ENCODE measurements around the gene BBIP1.
A peak's percentile ranks its signal among the peaks of the same experiment; 100 is the strongest.

BBIP1 gene, protein sequence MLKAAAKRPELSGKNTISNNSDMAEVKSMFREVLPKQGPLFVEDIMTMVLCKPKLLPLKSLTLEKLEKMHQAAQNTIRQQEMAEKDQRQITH

DNA sequence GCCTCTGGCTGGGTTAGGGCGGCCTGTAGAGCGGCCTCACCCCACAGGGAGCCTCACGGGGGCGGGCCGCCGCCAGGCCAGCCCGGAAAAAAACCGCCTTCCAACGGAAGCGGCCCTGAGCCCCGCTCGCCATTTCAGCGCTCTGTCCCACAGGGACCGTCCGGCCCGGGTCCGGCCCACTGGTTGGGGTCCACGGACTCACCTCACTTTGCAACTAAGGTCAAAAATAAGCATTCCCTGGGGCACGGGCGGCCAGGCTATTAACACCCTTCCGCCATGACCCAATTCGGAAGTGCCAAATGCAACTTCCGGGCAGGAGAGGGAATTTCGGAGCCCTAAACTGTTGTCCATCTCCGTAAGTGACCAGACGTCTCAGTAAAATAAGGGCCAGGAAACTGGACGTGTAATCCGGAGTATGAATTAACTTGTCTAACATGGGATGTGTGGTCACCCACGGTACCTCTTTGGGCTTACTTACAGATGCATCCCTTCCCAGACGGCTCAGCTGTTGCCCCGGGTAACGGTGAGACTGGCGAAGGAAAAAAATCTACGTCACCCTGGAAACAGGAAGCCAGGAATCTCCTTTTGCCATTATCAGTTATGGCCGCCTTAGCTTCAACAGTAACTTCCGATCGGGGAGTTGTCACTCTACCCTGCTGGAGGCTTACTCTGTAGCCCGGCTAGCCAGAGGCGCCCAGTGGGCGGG is at the start of gene BBIP1:
Gene BBIP1, minus strand, starts transcription at position 538 of the 706 bp plus-strand sequence. CDS start 1,023 bp downstream, outside the sequence.
- DNase-seq: peak; percentile 96

DNA sequence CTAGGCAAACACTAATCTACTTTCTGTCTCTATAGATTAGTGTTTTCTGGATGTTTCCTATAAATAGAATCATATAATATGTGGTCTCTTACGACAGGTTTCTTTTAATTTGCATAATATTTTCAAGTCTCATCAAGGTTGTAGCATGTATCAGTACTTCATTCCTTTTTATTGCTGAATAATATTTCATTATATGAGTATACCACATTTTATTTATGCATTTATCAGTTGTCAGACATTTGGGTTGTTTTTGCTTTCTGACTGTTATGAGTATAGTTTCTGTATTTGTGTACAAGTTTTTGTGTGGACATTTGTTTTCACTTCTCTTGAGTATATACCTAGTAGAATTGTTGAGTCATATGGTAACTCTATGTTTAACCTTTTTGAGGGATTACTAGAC is 48.7 kb upstream of the BBIP1 start:
- DNase-seq: no peak

DNA sequence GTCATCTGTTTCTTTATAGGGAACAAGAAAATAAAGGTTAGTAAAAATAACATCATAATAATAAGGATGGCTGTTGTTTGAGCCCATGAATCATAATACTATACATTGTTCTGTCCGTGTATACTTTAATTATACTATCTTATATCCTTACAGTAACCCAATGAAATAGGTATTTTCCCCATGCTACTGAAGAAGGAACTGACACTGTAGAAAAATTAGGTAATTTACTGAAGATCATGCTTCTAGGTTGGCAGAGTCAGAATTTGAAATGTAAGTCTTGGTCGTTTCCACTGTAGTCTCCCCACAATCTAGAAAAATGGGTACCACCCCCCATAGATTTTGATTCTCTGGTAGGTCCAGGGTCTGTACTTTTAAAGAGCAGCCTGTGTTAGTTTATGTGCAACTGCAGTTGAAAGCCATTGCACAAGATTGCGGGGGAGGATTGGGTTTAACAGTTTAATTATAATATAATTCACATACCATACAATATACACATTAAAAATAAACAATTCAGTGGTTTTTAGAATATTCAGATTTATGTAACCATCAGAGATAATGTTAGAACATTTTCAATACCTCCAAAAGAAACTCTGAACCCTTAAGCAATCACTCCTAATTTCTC is 48.1 kb upstream of the BBIP1 start:
- DNase-seq: no peak

DNA sequence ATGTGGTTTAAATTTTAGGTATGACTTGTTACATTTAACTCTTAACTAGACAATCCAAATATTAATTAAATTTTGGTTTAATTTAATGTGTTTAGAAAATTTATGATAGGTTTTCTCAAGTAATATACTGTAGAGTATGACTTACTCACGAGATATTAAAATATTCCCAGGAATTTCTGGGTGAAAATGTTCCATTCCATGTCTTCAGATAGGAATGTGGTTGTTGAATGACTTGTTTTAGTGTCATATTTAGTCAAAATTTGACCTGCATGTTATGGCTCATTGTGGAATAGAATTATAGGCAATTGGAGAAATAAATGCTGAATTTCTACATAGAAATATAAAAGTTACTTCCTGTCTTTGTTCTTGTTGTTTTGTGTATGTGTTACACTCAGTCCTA is 47.2 kb upstream of the BBIP1 start:
- no peak for DNase-seq

DNA sequence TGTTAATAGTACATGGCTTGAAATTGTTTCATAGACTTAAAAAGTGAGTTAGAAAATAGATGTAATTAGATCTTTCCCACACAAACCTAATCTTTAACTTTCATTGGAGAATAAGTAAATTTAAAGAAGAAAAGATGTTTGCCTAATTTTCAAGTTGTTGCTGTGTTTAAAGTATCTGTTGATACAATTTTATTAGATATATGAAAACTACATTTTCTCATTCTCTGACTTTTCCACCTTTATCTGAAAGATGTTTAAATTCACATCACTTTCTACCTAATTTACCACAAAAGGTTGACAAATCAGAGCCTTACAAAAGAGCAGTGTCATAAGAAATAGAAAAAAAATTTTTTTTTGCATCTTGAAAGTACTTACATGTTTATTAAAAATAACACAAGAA is 46.2 kb upstream of the BBIP1 start:
- DNase-seq: no peak

DNA sequence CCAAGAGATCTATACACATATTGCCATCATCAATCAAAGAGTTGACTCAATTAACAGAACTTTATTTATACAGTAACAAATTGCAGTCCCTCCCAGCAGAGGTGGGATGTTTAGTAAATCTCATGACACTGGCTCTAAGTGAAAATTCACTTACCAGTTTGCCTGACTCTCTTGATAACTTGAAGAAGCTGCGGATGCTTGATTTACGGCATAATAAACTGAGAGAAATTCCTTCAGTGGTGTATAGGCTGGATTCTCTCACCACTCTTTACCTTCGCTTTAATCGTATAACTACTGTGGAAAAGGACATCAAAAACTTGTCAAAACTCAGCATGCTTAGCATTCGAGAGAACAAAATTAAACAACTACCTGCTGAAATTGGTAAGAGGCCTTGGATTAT is 45.7 kb upstream of the BBIP1 start:
- no peak for DNase-seq

DNA sequence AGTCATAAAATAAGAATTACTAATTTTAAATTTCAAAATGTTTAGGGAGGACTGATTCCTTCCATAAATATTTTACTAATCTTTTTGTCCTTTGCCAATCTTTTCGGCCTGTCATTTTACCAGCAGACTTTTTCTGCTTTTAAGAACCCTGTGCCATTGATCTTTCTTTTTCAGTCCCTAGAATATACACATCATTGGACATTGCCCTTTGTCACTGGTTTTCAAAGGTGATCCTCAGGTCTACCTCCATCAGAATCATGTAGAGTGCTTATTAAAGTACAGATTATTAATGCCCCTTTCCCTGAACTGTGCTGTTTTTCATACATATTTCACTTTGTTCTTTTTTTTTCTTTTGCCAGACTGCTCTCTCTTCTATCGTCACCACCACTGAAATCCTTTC is 44.2 kb upstream of the BBIP1 start:
- no peak for DNase-seq

DNA sequence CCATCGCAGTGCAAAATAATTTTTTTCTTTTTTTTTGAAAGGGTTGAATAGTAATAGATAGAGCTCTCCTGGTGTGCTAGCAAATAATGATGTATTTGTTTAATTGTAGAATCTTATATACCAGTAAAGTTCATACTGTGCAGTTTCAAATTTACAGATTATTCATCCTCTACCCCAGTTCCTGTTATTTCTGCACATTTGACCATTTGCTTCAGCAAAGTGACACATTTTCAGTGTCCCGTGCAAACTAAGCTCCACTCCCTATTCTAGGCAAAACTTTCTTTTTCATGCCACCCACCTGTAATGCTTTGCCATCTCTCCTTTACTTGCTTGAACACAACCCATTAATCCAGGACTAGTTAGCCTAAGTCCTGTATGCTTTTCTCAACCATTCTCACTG is 43.5 kb upstream of the BBIP1 start:
- DNase-seq: no peak

DNA sequence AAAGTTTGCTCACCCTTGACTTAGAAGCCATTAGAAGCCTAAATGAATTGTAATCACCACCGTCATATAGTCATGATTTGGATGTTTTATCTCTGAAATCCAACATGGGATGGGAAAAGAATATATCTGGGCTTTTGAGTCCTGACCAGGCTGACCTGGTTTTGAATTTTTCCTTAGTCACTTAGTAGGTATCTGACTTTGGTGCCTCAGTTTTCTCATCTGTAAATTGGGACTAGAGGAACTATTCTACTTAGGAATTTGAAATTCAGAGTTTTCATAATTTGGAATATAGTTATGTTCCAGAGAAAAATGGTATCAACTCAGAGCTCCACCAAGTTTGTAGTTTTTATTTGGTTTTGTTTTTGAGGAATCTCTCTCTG is 41.3 kb upstream of the BBIP1 start:
- DNase-seq: no peak

DNA sequence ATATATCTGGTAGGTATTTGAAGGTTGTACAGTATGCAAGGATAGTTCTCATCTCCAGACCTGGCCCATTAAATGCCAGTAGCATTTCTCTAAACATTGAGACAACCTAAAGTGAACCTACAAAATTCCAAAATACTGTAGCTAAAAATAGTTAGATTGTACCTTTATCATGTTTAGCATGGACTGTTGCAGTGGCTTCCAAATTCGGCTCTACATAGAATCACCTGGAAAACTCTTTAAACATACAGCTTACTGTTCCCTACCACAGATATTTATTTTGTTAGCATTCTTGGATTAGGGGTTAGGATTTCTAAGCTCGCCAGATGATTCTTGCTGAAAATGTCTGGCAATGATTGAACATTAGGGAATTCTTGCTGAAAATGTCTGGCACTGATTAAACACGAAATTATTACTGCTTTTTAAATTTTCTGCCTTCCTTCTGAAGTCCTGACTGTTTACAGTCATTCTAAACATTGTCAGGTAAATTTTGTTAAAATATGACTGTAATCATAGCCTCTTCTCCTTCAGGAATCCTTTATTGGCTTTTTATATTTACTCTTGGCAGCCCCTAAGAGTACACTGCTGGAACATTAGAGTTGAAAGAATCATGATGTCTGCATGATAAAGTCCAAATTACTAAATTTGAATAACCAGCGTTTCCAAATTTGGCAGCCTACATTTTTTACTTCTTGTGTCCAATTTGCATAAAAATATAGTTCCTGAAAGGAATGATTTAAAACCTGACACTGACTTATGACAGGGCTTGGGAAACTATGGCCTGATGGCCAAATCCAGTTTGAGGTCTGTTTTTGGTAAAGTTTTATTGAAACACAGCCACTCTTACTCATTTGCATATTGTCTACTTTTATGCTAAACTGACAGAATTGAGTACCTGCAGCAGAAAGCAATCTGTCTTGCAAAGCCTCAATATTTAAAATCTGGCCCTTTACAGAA is 40.7 kb upstream of the BBIP1 start:
- DNase-seq: no peak

DNA sequence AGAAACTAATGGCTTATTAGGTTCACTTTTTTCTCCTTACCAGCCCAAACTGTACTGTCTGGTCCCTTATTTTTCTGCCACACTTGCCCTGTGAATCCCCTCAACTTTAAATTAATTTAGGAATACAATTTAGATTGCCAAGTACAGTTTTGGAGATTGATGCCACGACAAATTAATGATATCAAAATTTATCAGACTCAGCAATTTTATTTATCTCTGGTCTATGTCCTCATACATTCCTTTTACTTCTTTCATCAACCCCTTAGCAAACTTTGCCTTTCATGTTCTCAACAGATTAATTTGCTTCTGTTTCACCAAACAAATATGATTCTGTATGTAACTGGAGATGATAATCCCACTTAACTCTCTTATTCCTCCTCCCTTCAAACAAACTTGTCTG is 38.6 kb upstream of the BBIP1 start:
- DNase-seq: no peak

DNA sequence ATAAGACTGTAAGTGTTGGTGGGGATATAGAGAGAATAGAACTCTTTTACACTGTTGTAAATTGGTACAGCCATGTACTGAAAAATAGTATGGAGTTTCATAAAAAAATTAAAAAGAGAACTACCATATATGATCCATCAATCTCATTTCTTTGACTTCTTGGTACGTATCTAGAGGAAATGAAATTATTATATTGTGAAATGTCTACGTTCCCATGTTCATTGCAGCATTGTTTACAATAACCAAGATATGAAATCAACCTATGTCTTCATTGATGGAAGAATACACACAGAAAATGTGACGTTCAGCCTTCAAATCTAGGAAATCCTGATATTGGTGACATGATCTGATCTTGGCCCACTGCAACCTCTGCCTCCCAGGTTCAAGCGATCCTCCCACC is 32.4 kb upstream of the BBIP1 start:
- no peak for DNase-seq

DNA sequence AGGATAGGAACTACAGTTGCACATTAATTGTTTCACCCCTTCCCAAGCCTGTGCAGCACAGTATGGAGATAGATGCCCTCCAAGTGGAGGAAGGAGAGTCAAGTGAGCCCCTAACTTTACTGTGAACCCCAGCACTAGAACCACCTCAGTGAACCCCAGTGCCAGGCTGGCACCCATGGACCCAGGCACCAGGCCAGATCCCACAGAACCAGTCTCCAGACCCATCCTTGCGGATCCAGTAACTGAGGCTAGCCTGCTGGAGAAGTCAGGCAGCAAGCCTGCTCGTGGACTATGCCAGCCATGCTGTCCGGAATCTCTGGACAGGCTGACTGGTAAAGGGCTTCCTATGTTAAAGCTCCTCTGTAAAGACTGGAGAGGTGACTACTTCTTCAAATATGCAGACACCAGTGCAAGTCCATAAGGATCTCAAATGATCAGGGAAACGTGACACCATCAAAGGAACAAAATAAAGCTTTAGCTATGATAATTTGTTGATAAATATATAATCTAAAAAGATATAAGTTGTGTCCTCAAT is 28.1 kb upstream of the BBIP1 start:
- no peak for DNase-seq

DNA sequence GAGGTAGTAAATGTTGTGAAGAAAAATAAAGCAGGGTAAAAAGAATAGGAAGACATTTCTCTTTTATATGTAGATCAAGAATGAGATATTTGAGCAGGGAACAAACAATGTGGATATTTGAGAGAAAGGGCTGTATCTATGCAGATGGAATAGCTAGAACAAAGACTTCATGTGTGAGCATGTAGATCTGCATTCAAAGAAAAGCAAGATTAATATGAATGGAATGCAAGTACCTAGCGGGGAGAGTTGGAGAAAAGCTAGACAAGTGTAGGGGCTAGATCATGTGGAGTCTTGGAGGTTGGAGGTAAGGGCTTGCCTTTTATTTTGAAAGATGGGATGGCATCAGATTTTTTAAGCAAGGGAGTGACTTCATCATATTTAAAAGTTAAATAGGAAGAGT is 27.5 kb upstream of the BBIP1 start:
- no peak for DNase-seq

DNA sequence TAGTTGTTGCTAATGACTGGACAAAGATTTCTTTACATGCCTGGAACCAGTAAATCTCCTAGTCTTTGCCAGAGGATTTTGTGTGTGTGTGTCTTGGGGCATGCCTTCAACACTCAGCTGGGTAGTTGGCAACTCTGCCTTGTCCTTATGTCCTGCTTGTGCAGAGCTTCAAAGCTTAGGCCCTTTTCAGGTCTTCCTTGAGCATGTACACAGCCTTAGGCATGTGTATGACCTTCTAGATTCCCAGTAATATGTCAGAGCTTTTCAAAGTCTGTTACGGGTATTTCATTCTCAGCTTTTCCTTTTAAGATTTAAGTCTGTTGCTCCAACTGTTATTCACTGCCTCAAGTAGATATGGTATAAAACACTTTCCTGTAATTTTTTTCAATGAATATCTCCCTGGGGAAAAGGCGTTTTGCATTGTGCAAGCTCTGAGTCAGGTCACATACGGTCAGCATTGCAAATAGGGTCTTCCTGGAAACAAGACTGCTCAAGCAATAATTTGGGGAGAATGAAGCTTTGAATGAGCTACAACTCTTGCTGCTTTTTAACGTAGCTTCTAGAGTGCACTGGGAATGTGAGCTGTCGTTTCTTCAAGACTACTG is 25.9 kb upstream of the BBIP1 start:
- no peak for DNase-seq

DNA sequence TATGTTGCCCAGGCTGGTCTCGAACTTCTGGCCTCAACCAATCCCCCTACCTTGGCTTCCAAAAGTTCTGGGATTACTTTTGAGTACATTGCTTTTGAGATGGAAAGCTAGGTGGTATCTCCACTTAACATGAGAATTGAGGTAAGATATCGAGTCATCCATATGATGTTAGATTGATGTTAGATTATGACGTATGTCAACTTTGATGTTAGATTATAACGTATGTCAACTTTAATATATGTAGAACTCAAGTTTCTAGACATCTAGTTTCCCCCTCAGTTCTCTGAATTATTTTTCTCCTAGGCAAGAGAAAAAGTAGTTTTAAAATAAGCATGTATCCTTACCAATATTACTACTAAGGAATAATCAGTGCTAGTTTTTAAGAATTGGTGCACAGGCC is 20.4 kb upstream of the BBIP1 start:
- no peak for DNase-seq

DNA sequence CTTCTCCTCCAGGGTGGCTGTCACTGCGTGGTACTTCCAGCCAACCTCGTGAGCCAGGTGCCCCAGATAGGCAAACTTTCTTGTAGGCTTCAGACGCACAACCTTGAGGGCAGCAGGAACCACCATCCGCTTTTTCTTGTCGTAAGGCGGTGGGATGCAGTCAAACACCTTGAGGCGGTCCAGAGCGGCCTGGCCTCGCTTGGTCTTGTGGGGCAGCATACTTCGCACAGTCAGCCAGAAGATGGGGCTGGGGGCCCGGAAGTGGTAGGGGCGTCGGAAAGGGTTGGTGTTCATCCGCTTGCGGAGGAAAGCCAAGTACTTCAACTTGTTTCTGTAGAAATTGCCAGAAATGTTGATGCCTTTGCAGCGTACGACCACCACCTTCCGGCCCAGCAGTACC is 17.8 kb upstream of the BBIP1 start:
- no peak for DNase-seq

DNA sequence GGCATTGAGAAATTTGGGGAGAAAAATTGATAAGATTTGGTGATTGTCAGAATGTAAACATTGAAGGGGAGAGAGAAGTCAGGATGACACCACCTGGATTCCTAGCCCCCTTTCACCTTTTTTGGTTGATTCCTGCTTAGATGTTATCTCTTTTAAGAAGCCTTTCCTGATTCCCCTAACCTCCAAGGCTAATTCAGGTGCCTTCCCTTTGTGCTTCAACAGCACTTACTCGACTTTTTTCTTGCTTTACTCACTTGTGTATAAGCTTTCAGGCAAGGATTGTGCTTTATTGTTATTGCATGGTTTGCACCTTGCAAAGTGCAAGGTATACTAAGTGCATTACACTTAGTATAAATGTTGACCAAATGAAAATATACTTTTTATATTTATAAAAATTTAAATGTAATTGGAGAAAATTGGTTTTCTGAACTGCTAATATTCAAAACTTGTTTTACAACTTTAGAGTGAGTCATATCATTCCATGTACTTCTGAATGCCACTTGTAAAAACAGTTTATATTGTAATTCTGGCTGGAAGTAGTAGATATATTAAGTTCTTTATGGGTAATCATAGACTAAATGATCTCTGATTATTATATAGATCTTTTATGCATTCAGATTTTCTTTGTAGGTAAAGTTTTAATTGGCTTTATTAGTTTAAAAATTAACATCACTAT is 13.7 kb upstream of the BBIP1 start:
- no peak for DNase-seq

DNA sequence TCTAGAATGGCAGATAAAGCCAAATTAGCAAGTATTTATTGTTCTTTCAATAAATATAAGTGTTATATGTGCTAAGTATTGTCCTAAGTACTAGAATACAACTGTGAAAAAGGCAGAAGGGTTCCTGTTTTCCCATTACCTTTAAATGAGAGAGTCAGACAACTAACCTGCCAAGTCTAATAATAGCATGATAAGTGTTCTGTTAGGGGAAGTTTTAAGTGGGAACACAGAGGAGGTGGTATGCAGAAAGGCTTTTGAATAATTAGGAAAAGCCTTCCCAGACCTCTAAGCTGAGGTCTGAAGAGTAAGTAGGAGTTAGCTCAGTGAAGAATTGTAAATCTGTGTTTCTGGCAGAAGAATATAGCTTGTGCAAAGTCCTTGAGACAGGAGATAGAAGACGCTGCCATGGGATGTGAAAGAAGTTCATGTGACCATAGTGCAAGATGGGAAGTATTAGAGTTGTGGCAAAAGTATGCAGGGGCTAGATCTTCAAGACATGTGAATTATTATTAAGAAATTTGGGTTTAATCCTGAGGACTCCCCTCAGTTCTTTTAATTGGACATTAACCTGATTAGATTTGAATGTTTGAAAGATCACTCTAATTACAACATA is 12.9 kb upstream of the BBIP1 start:
- DNase-seq: no peak

DNA sequence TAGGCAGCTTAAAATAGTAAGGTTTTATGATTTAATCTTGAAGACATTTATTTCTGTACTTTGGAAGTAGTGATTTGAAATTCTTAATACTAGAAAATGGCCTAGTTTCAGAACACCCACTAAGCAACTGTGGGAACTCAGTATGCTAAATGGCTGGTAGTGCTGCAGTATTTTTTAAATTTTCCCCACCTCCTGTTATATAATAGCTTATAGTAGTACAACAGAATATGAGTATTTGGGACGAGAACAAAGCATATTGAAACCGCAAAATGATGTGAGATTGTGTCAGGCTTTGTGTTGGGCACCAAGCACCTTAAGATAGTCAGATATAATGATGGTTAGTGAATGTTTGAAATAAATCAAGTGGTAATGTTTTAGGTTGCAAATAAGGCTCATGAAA is 8.5 kb upstream of the BBIP1 start:
- DNase-seq: no peak

DNA sequence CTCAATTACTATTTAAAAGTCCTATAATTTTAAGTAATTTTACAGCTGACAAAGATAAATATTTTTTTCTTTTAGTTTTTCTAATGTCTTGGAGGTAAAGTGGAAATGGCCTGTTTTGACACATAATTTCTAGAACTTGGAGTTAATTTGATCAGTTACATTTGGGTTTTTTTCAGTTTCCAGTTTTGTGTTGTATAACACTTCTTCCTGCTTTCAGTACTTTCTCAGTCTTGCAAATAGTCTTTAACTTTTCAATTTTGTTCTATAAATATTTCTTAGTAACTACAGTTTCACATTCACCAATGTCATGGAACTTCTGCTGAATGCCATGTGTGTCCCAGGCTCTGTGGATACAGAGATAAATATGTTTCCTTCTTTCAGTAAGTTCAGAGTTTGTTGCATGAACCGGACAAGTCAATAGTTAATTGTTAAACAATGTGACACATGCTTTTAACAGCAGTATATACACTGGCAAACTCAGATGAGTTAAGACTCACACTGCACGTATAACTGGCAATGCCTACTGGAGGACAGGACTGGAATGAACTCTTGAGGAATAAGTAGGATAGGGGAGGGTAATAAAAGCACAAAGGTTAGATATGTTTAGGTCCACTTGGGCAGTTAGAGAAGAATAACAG is 5.0 kb upstream of the BBIP1 start:
- no peak for DNase-seq
